Measurements from ENCODE around the gene BEGAIN. TPM values are rescaled to one million over a fixed set of nuclear protein-coding genes. Genes with fewer than 3 reads are reported as not detected.

BEGAIN gene
- total RNA-seq, 1 donor from 2014 or later: 0.54 TPM

- H3K36me3 Mint-ChIP-seq (ENCODE audit: low read depth, unreplicated experiment): no peaks in the 10 kb centered on the region
Measured at GRCh38 chr14:100551056-100551455, 36.2 kb downstream of the BEGAIN start.

GRCh38 chr14:100549834-100550625, 37.2 kb downstream of the BEGAIN start:
- H3K36me3 Mint-ChIP-seq (ENCODE audit: low read depth, unreplicated experiment): no peaks in the 10 kb centered on the region
- H3K4me3 Mint-ChIP-seq (ENCODE audit: unreplicated experiment): no peak overlapping the region
- H2AFZ ChIP-seq (ENCODE audit: low read depth, low read length): no peak overlapping the region
- H3K4me1 ChIP-seq (ENCODE audit: insufficient read depth, low read length): no peaks in the 10 kb centered on the region
- no peak overlapping the region for H3K4me3 ChIP-seq (ENCODE audit: insufficient read depth, low read depth, low read length)
- no peak for DNase-seq (ENCODE audit: low read depth)
- no peak for TF ChIP-seq EZH2 (IDR thresholded peaks at IDR 0.05; ENCODE audit: insufficient read depth, low read length)
- no peak for TF ChIP-seq CTCF (IDR thresholded peaks at IDR 0.05; ENCODE audit: insufficient read depth, low read depth, low read length)
- no peak overlapping the region for H3K27ac Mint-ChIP-seq (ENCODE audit: unreplicated experiment)
- no peak overlapping the region for H3K9ac ChIP-seq (ENCODE audit: low read length)
- peaks cover 9% of the 10 kb centered on the region for H4K20me1 ChIP-seq (ENCODE audit: insufficient read depth, low read length)
- no peaks in the 10 kb centered on the region for H3K79me2 ChIP-seq (ENCODE audit: insufficient read depth, low read length)
- H3K27ac ChIP-seq (ENCODE audit: low read depth, low read length): no peak overlapping the region
- no peaks in the 10 kb centered on the region for H3K27me3 ChIP-seq (ENCODE audit: insufficient read depth, low read length)
- FAIRE-seq: no peak
- no peaks in the 10 kb centered on the region for H3K36me3 ChIP-seq (ENCODE audit: insufficient read depth, low read length)
- no peaks in the 10 kb centered on the region for H3K9me3 Mint-ChIP-seq (ENCODE audit: unreplicated experiment)
- no peaks in the 10 kb centered on the region for H3K9me3 ChIP-seq (ENCODE audit: insufficient read depth, low read depth, low read length)
- no peak overlapping the region for H3K4me2 ChIP-seq (ENCODE audit: low read length)
- peaks cover 42% of the 10 kb centered on the region for H3K27me3 Mint-ChIP-seq (ENCODE audit: low read depth, unreplicated experiment)
- no peaks in the 10 kb centered on the region for H3K4me1 Mint-ChIP-seq (ENCODE audit: low read depth, unreplicated experiment)

More at GRCh38 chr14:100551056-100551455, 36.2 kb downstream of the BEGAIN start:
- no peak overlapping the region for H2AFZ ChIP-seq (ENCODE audit: low read depth, low read length)
- no peaks in the 10 kb centered on the region for H3K36me3 ChIP-seq (ENCODE audit: insufficient read depth, low read length)
- no peak for FAIRE-seq
- H3K4me1 ChIP-seq (ENCODE audit: insufficient read depth, low read length): no peaks in the 10 kb centered on the region
- no peak overlapping the region for H3K9ac ChIP-seq (ENCODE audit: low read length)
- no peak for DNase-seq (ENCODE audit: low read depth)
- Mint-ChIP-seq H3K4me1 (ENCODE audit: low read depth, unreplicated experiment) (no peaks in the 10 kb centered on the region), H3K27me3 (ENCODE audit: low read depth, unreplicated experiment) (peaks cover 43% of the 10 kb centered on the region), H3K9me3 (ENCODE audit: unreplicated experiment) (no peaks in the 10 kb centered on the region), H3K4me3 (ENCODE audit: unreplicated experiment) (no peak overlapping the region), H3K27ac (ENCODE audit: unreplicated experiment) (no peak overlapping the region)
- TF ChIP-seq EZH2 (IDR thresholded peaks at IDR 0.05; ENCODE audit: insufficient read depth, low read length): no peak
- TF ChIP-seq CTCF (IDR thresholded peaks at IDR 0.05; ENCODE audit: insufficient read depth, low read depth, low read length): no peak
- H3K79me2 ChIP-seq (ENCODE audit: insufficient read depth, low read length): no peaks in the 10 kb centered on the region
- H3K4me3 ChIP-seq (ENCODE audit: insufficient read depth, low read depth, low read length): no peak overlapping the region
- H3K27me3 ChIP-seq (ENCODE audit: insufficient read depth, low read length): no peaks in the 10 kb centered on the region
- H4K20me1 ChIP-seq (ENCODE audit: insufficient read depth, low read length): peaks cover 9% of the 10 kb centered on the region
- H3K27ac ChIP-seq (ENCODE audit: low read depth, low read length): no peak overlapping the region
- no peak overlapping the region for H3K4me2 ChIP-seq (ENCODE audit: low read length)
- no peaks in the 10 kb centered on the region for H3K9me3 ChIP-seq (ENCODE audit: insufficient read depth, low read depth, low read length)

GRCh38 chr14:100548939-100549338, 38.3 kb downstream of the BEGAIN start:
- H3K9me3 Mint-ChIP-seq (ENCODE audit: unreplicated experiment): no peaks in the 10 kb centered on the region
- Histone ChIP-seq H3K4me2 (ENCODE audit: low read length) (no peak overlapping the region), H3K27ac (ENCODE audit: low read depth, low read length) (no peak overlapping the region), H3K9ac (ENCODE audit: low read length) (no peak overlapping the region), H3K79me2 (ENCODE audit: insufficient read depth, low read length) (no peaks in the 10 kb centered on the region), H4K20me1 (ENCODE audit: insufficient read depth, low read length) (peaks cover 9% of the 10 kb centered on the region), H2AFZ (ENCODE audit: low read depth, low read length) (no peak overlapping the region), H3K27me3 (ENCODE audit: insufficient read depth, low read length) (no peaks in the 10 kb centered on the region), H3K4me1 (ENCODE audit: insufficient read depth, low read length) (no peaks in the 10 kb centered on the region), H3K36me3 (ENCODE audit: insufficient read depth, low read length) (no peaks in the 10 kb centered on the region), H3K4me3 (ENCODE audit: insufficient read depth, low read depth, low read length) (no peak overlapping the region), H3K9me3 (ENCODE audit: insufficient read depth, low read depth, low read length) (no peaks in the 10 kb centered on the region)
- FAIRE-seq: no peak
- no peak overlapping the region for H3K4me3 Mint-ChIP-seq (ENCODE audit: unreplicated experiment)
- no peaks in the 10 kb centered on the region for H3K36me3 Mint-ChIP-seq (ENCODE audit: low read depth, unreplicated experiment)
- no peaks in the 10 kb centered on the region for H3K4me1 Mint-ChIP-seq (ENCODE audit: low read depth, unreplicated experiment)
- TF ChIP-seq EZH2 (IDR thresholded peaks at IDR 0.05; ENCODE audit: insufficient read depth, low read length): no peak
- no peak for TF ChIP-seq CTCF (IDR thresholded peaks at IDR 0.05; ENCODE audit: insufficient read depth, low read depth, low read length)
- H3K27me3 Mint-ChIP-seq (ENCODE audit: low read depth, unreplicated experiment): peaks cover 36% of the 10 kb centered on the region
- DNase-seq (ENCODE audit: low read depth): no peak
- H3K27ac Mint-ChIP-seq (ENCODE audit: unreplicated experiment): no peak overlapping the region

Data from astrocyte (in vitro differentiated cells and primary cell).